K562 (cell line): ENCODE data around the gene CEACAM18. TPM values are rescaled to one million over a fixed set of nuclear protein-coding genes. Genes with fewer than 3 reads are reported as not detected.

Source experiments
- ATAC-seq: fragments of 200-7000 bp; cut with Tn5 transposase; 3 replicates; pipeline ENCODE4 v1.9.1; 2020; ENCODE audit warnings: moderate library complexity
- BruUV-seq: library from RNA; stranded (reverse); fragments of 400-500 nt; replicated peaks from 2 replicates; lab custom pipeline; 2021; lab: Mats Ljungman, UMichigan
- CTCF ChIA-PET: fragments of 300-600 bp; formaldehyde crosslinking; extraction: SDS; loops from one replicate; lab custom pipeline; 2021; ENCODE audit warnings: low intra/inter-chr PET ratio; lab: Yijun Ruan, JAX
- POLR2A ChIA-PET: fragments of 300-600, 350-650 bp; sonication (Branson Sonifier 250); formaldehyde crosslinking; extraction: SDS; loops from one replicate; lab custom pipeline; 2021; ENCODE audit warnings: antibody characterized with exemption, inconsistent platforms; lab: Yijun Ruan, JAX
- DNase-seq, 4 experiments: peaks; one replicate each; pipeline versions ENCODE4 v3.0.0 to v3.0.0-alpha.2; 2011 to 2018; ENCODE audit warnings: low spot score in 3 of 4, mixed read lengths in 3 of 4; ENCODE audit errors: extremely low read depth in 1 of 4
- FAIRE-seq: peaks from 2 replicates; lab custom pipeline; 2011; peaks lifted over from hg19 to GRCh38; lab: Jason Lieb, UNC
- H2AFZ ChIP-seq: 2 replicates; pipeline ENCODE4 v1.6.0; 2011; ENCODE audit warnings: low read depth, low read length, control low read depth, inconsistent platforms
- H3K27ac ChIP-seq: fragments of 200-600 bp; 3 replicates; pipeline ENCODE4 v1.8.0; 2011; ENCODE audit warnings: low read depth, mild to moderate bottlenecking, control low read depth, inconsistent platforms, low read length, moderate library complexity, mixed read lengths; ENCODE audit errors: extremely low read depth
- H3K27me3 ChIP-seq, 2 experiments: fragments of 300-600 bp in 1 of 2; 2 replicates in 1 of 2; 3 replicates in 1 of 2; pipeline versions ENCODE4 v1.6.0 to v1.8.0; 2011; ENCODE audit warnings: inconsistent platforms in 2 of 2, low read length in 2 of 2, mild to moderate bottlenecking in 1 of 2, mixed read lengths in 1 of 2, moderate library complexity in 1 of 2; ENCODE audit not compliant: control insufficient read depth in 2 of 2, insufficient read depth in 2 of 2
- H3K36me3 ChIP-seq: fragments of 300-600 bp; 3 replicates; pipeline ENCODE4 v1.8.0; 2011; ENCODE audit warnings: mild to moderate bottlenecking, low read length, inconsistent platforms; ENCODE audit not compliant: control insufficient read depth, insufficient read depth
- H3K4me1 ChIP-seq, 2 experiments: fragments of 200-600 bp in 1 of 2; replicated peaks in 1 of 2; 2 replicates in 1 of 2; 3 replicates in 1 of 2; pipeline versions ENCODE4 v1.5.1 to v1.8.0; 2011; ENCODE audit warnings: inconsistent platforms in 2 of 2, low read length in 2 of 2, mild to moderate bottlenecking in 1 of 2, mixed read lengths in 1 of 2, moderate library complexity in 1 of 2; ENCODE audit not compliant: control insufficient read depth in 2 of 2, insufficient read depth in 2 of 2
- H3K4me2 ChIP-seq: 2 replicates; pipeline ENCODE4 v1.6.1; 2011; ENCODE audit warnings: low read length, control low read depth, inconsistent platforms, mixed read lengths; ENCODE audit not compliant: insufficient read depth
- H3K4me3 ChIP-seq: fragments of 200-600 bp; sonication (generic), shearing (Covaris generic); 2 replicates; pipeline ENCODE4 v1.5.1; 2016; ENCODE audit warnings: control low read depth, inconsistent platforms
- H3K79me2 ChIP-seq: fragments of 200-600 bp; 3 replicates; pipeline ENCODE4 v1.8.0; 2011; ENCODE audit warnings: low read length, inconsistent platforms; ENCODE audit not compliant: control insufficient read depth, insufficient read depth
- H3K9ac ChIP-seq, 2 experiments: 2 replicates each; pipeline versions ENCODE4 v1.6.0 to v1.6.1; 2011; ENCODE audit warnings: low read depth in 2 of 2, low read length in 2 of 2, control low read depth in 1 of 2, inconsistent platforms in 1 of 2, mild to moderate bottlenecking in 1 of 2, mixed read lengths in 1 of 2; ENCODE audit not compliant: insufficient read depth in 1 of 2
- H3K9me1 ChIP-seq: one replicate; pipeline ENCODE4 v1.6.0; 2011; ENCODE audit warnings: inconsistent platforms, mild to moderate bottlenecking, low read length, moderate library complexity; ENCODE audit not compliant: control insufficient read depth, insufficient read depth
- H3K9me3 ChIP-seq: replicated peaks from 2 replicates; pipeline ENCODE4 v1.5.1; 2011; ENCODE audit warnings: low read depth, low read length, inconsistent platforms; ENCODE audit not compliant: control insufficient read depth, insufficient read depth
- H4K20me1 ChIP-seq: replicated peaks from 2 replicates; pipeline ENCODE4 v1.6.1; 2011; ENCODE audit warnings: low read length, inconsistent platforms, mixed read lengths; ENCODE audit not compliant: control insufficient read depth, insufficient read depth
- DIDO1 ChIP-seq: fragments of 450-650 bp; IDR thresholded peaks from 2 replicates; pipeline ENCODE4 v1.6.1; 2016; ENCODE audit warnings: low read depth, missing biosample characterization, missing genetic modification characterization
- EGR1 ChIP-seq: fragments of 450-650 bp; conservative IDR thresholded peaks from 2 replicates; pipeline ENCODE4 v1.6.1; 2017; ENCODE audit warnings: mild to moderate bottlenecking
- ETS1 ChIP-seq: conservative IDR thresholded peaks from 2 replicates; pipeline ENCODE4 v1.6.1; 2011; ENCODE audit warnings: low read depth, mild to moderate bottlenecking, low read length; ENCODE audit not compliant: control insufficient read depth
- ETV1 ChIP-seq: fragments of 450-650 bp; conservative IDR thresholded peaks from 2 replicates; pipeline ENCODE4 v1.6.1; 2016; ENCODE audit warnings: missing genetic modification characterization, control low read depth, low read depth, missing compliant biosample characterization
- FOXA3 ChIP-seq, 2 experiments: fragments of 450-650 bp in 1 of 2; sonication (generic) in 1 of 2; formaldehyde crosslinking; IDR thresholded peaks in 1 of 2; conservative IDR thresholded peaks in 1 of 2; 2 replicates each; pipeline versions ENCODE4 v1.4.0 to v1.8.0; 2020 to 2022; ENCODE audit warnings: mild to moderate bottlenecking in 2 of 2, missing genetic modification reagents in 1 of 2
- GABPB2 ChIP-seq: fragments of 250-450 bp; sonication (Bioruptor Pico); conservative IDR thresholded peaks from 2 replicates; pipeline ENCODE4 v1.5.1; 2021; ENCODE audit warnings: mild to moderate bottlenecking
- HNRNPUL1 ChIP-seq: fragments of 200-400 bp; formaldehyde crosslinking; IDR thresholded peaks from 2 replicates; pipeline ENCODE4 v1.6.1; 2017; ENCODE audit warnings: low read length
- KAT7 ChIP-seq: sonication (generic); formaldehyde crosslinking; IDR thresholded peaks from 2 replicates; pipeline ENCODE4 v1.8.0; 2022; ENCODE audit warnings: missing genetic modification reagents, mild to moderate bottlenecking, borderline replicate concordance
- MEIS2 ChIP-seq: fragments of 450-650 bp; IDR thresholded peaks from 2 replicates; pipeline ENCODE4 v1.6.1; 2014; ENCODE audit warnings: mild to moderate bottlenecking; ENCODE audit not compliant: partially characterized antibody
- MXD1 ChIP-seq: fragments of 250-450 bp; sonication (Bioruptor Pico); IDR thresholded peaks from 2 replicates; pipeline ENCODE4 v1.8.0; 2021; ENCODE audit warnings: borderline replicate concordance, mild to moderate bottlenecking, moderate library complexity; ENCODE audit not compliant: poor library complexity, severe bottlenecking
- MYC ChIP-seq, 2 experiments: fragments of 250-450 bp in 1 of 2; sonication (Bioruptor Pico) in 1 of 2; IDR thresholded peaks; 2 replicates each; pipeline versions ENCODE4 v1.5.1 to v1.6.1; 2012 to 2021; ENCODE audit warnings: low read depth in 2 of 2, borderline replicate concordance in 1 of 2, improper control_type of control experiment in 1 of 2, low read length in 1 of 2, mild to moderate bottlenecking in 1 of 2, moderate library complexity in 1 of 2
- NFRKB ChIP-seq: fragments of 450-650 bp; IDR thresholded peaks from 2 replicates; pipeline ENCODE4 v1.6.1; 2016; ENCODE audit warnings: low read depth
- SRSF1 ChIP-seq: fragments of 200-400 bp; formaldehyde crosslinking; IDR thresholded peaks from 2 replicates; pipeline ENCODE4 v1.6.1; 2017; ENCODE audit warnings: mild to moderate bottlenecking, low read depth, low read length, moderate library complexity
- TAF15 ChIP-seq: fragments of 200-400 bp; formaldehyde crosslinking; IDR thresholded peaks from 2 replicates; pipeline ENCODE4 v1.6.1; 2017; ENCODE audit warnings: mild to moderate bottlenecking, low read depth, low read length, moderate library complexity
- TCFL5 ChIP-seq: fragments of 250-450 bp; sonication (Bioruptor Pico); conservative IDR thresholded peaks from 2 replicates; pipeline ENCODE4 v1.6.1; 2021; ENCODE audit warnings: mild to moderate bottlenecking, moderate library complexity, matching md5 sums
- ZBTB7A ChIP-seq: IDR thresholded peaks from 2 replicates; pipeline ENCODE4 v1.6.1; 2011; ENCODE audit warnings: low read depth, mild to moderate bottlenecking, low read length, moderate library complexity, borderline replicate concordance; ENCODE audit not compliant: control insufficient read depth
- ZNF316 ChIP-seq: fragments of 450-650 bp; IDR thresholded peaks from 2 replicates; pipeline ENCODE4 v1.6.1; 2016
- ZNF431 ChIP-seq: sonication (generic); formaldehyde crosslinking; IDR thresholded peaks from 2 replicates; pipeline ENCODE4 v1.8.0; 2022; ENCODE audit warnings: mild to moderate bottlenecking, missing genetic modification reagents
- ZNF696 ChIP-seq: fragments of 250-450 bp; sonication (Bioruptor Pico); conservative IDR thresholded peaks from 2 replicates; pipeline ENCODE4 v1.4.0; 2020; ENCODE audit warnings: mild to moderate bottlenecking, moderate library complexity
- WGBS: fragments of 100-300 bp; shearing (Covaris generic); methylation state at CpG from one replicate; pipeline ENCODE4 v1.1.6; 2016; ENCODE audit warnings: low coverage, mixed read lengths; ENCODE audit not compliant: insufficient coverage; ENCODE audit errors: missing lambda C conversion rate; 5-methylcytosine and 5-hydroxymethylcytosine counted together
- in situ Hi-C: fragments of 300-500 bp; cut with MboI; formaldehyde crosslinking; loops from 4 replicates; pipeline ENCODE4 v1.15.0; 2018; ENCODE audit warnings: inconsistent platforms, mixed read lengths
- intact Hi-C: fragments of 100-400 bp; cut with micrococcal nuclease; formaldehyde crosslinking; loops from 2 replicates; pipeline ENCODE4 v1.14.2; 2022
- polyA plus RNA-seq, 8 experiments: library from polyadenylated mRNA; depleted of rRNA in 4 of 8; stranded (reverse) in 5 of 8; unstranded in 3 of 8; fragments of >200 nt; fragmentation: Nextera tagmentation in 2 of 8; fragmentation: Illumina TruSeq in 1 of 8; extraction: Ambion mirVana in 2 of 8; extraction: Trizol in 1 of 8; gene quantifications; 2 replicates each; pipeline versions ENCODE4 v1.2.1 to v1.2.3, GENCODE V29; 2011 to 2014; ENCODE audit warnings: inconsistent platforms in 1 of 8, missing spikeins in 1 of 8
- total RNA-seq, 7 experiments: library from RNA; depleted of rRNA in 6 of 7; stranded (reverse); fragments of >200 nt in 6 of 7; fragmentation: Illumina TruSeq in 2 of 7; extraction: Trizol in 2 of 7; gene quantifications; 2 replicates each; pipeline versions ENCODE4 v1.2.1 to v1.2.3, GENCODE V29; 2011 to 2021; ENCODE audit warnings: low replicate concordance in 1 of 7

The CEACAM18 gene
- total and polyA plus RNA-seq, 9 of the 15 experiments (the other 6 are each of a cell fraction or from before 2014, with no cell fraction given), result 0.08 to 0.24 (median 0.15) TPM; not detected in 3

- Histone ChIP-seq H3K4me2 (peak overlapping the region; percentile 85), H3K4me1 (peaks cover 13 to 36% of the 10 kb centered on the region in 2 experiments), H3K9ac (peak overlapping the region; percentile 31 to 65; a peak in 3 of 4 replicates), H3K9me1 (no peaks in the 10 kb centered on the region), H3K4me3 (peak overlapping the region; percentile 32), H3K9me3 (no peaks in the 10 kb centered on the region), H2AFZ (peak overlapping the region; percentile 85), H4K20me1 (no peaks in the 10 kb centered on the region), H3K27me3 (no peaks in the 10 kb centered on the region), H3K27ac (peak overlapping the region; percentile 38; the same call in 2 of the 3 replicates), H3K79me2 (peaks cover 6% of the 10 kb centered on the region; the same call in 2 of the 3 replicates), H3K36me3 (no peaks in the 10 kb centered on the region)
- ChIA-PET CTCF (no interaction called here), POLR2A (interaction anchor here (1.2 to 2.2 kb wide), 2 partner anchors 13 to 18 kb away, joined by 3 to 5 read pairs; no protein-coding TSS in a partner anchor)
- WGBS, result 35% methylated on average over 13 of the region's 13 CpGs
- in situ Hi-C loops, result no loop called here
- peak; percentile 93 for ATAC-seq
- intact Hi-C loops, result no loop called here
- FAIRE-seq, result peak; percentile 97
- BruUV-seq, result no TSS peak
- DNase-seq, result peak; percentile 56 to 78 (median 64)
- no peak for TF ChIP-seq ZNF431 (CRISPR knock-in tag)
- peak; percentile 70 for TF ChIP-seq MYC (IDR thresholded peaks at IDR 0.05; ENCODE audit: low read depth, low read length)
- no peak for TF ChIP-seq MYC (CRISPR knock-in tag; IDR thresholded peaks at IDR 0.05; ENCODE audit: borderline replicate concordance, low read depth)
- TF ChIP-seq KAT7, result no peak
- no peak for TF ChIP-seq EGR1
- TF ChIP-seq ETS1, result peak; percentile 73
- no peak for TF ChIP-seq ZNF696 (CRISPR knock-in tag)
- no peak for TF ChIP-seq NFRKB
- TF ChIP-seq ETV1 (tag), result peak; percentile 47; the same call in 1 of the 2 replicates
- no peak for TF ChIP-seq TAF15
- peak; percentile 32; the same call in 1 of the 2 replicates for TF ChIP-seq DIDO1 (tag)
- no peak for TF ChIP-seq ZNF316
- TF ChIP-seq MEIS2, result no peak
- TF ChIP-seq ZBTB7A, result peak; percentile 45; the same call in 1 of the 2 replicates
- TF ChIP-seq FOXA3 (CRISPR knock-in tag; conservative IDR thresholded peaks at IDR 0.05 in 1 of 2, IDR thresholded peaks at IDR 0.05 in 1 of 2), result 0 out of 4 replicates have a peak, but pooled peaks of 1 of the 2 experiments have one; percentile 36
- TF ChIP-seq HNRNPUL1, result no peak
- TF ChIP-seq SRSF1, result no peak
- TF ChIP-seq TCFL5, result no peak
- no peak for TF ChIP-seq MXD1
- TF ChIP-seq GABPB2, result no peak
Measured at GRCh38 chr19:51460164-51460992, 18.0 kb upstream of the CEACAM18 start.
